Right lobe of liver (tissue), 6 donors: ENCODE measurements around the gene IL19. TPM values are rescaled to one million over a fixed set of nuclear protein-coding genes. Genes with fewer than 3 reads are reported as not detected.

Experiments
- ATAC-seq, 4 donors: fragments of 200-7000 bp; cut with Tn5 transposase; one replicate each; pipeline ENCODE4 v1.9.1; 2020; ENCODE audit warnings: mild to moderate bottlenecking in 4 of 4, moderate library complexity in 4 of 4
- DNase-seq, 3 donors: peaks; one replicate each; pipeline ENCODE4 v3.0.0-alpha.2; 2020
- H3K27ac ChIP-seq, 3 donors: fragments of 200-600 bp; one replicate each; pipeline ENCODE4 v1.8.0; 2022
- H3K27me3 ChIP-seq, 2 donors: fragments of 200-600 bp; one replicate each; pipeline ENCODE4 v1.8.0; 2022
- H3K36me3 ChIP-seq, 4 donors: fragments of 200-600 bp; sonication (generic) in 1 of 4; one replicate each; pipeline versions ENCODE4 v1.5.1 to v1.8.0; 2017 to 2022; ENCODE audit warnings: control low read depth in 1 of 4
- H3K4me1 ChIP-seq, 4 donors: fragments of 200-600 bp; sonication (generic) in 1 of 4; one replicate each; pipeline versions ENCODE4 v1.5.1 to v1.8.0; 2017 to 2022; ENCODE audit warnings: control low read depth in 1 of 4
- H3K4me3 ChIP-seq, 3 donors: fragments of 200-600 bp; one replicate each; pipeline ENCODE4 v1.8.0; 2022
- H3K9me3 ChIP-seq, 4 donors: fragments of 200-600 bp; sonication (generic) in 1 of 4; one replicate each; pipeline versions ENCODE4 v1.5.1 to v1.8.0; 2017 to 2022; ENCODE audit warnings: control low read depth in 1 of 4
- POLR2A ChIP-seq: fragments of 450-650 bp; IDR thresholded peaks from one replicate; pipeline ENCODE4 v1.6.1; 2017; ENCODE audit warnings: antibody characterized with exemption, mild to moderate bottlenecking
- WGBS: methylation state at CpG from one replicate; pipeline ENCODE4 v1.1.6; 2018; ENCODE audit warnings: low coverage, low lambda C conversion rate; ENCODE audit not compliant: insufficient coverage; ENCODE audit errors: missing lambda C conversion rate; 5-methylcytosine and 5-hydroxymethylcytosine counted together
- intact Hi-C, 2 donors: fragments of 100-400 bp; cut with DNase I; formaldehyde crosslinking; loops; one replicate each; pipeline versions ENCODE4 v1.11.2 to v1.14.1; 2022
- total RNA-seq, 6 experiments: library from RNA; depleted of rRNA in 2 of 6; stranded (reverse); fragments of >200 nt in 2 of 6; fragmentation: NEBNext Ultra II Directional in 3 of 6; extraction: Animal tissue kit (Norgen Biotek cat#: 25700) in 3 of 6; gene quantifications; one replicate each; pipeline versions ENCODE4 v1.1.0 to v1.2.4, GENCODE V29; 2016 to 2023
- TF ChIP-seq, protein P1 (sequence below), 4 donors: fragments of 200-600 bp in 3 of 4; fragments of 450-650 bp in 1 of 4; IDR thresholded peaks; one replicate each; pipeline versions ENCODE4 v1.5.1 to v1.8.0; 2016 to 2022; ENCODE audit warnings: antibody characterized with exemption in 4 of 4, mild to moderate bottlenecking in 2 of 4
- donor health status: DM: no; HTN: yes; CAD: no.
- donor health status: DM: no; HTN: no; CAD: no.
- donor health status: DM: no; HTN: no; CAD: no.
- donor health status: DM: no; HTN: yes; CAD: no.
- donor health status: DM: no; HTN: yes; CAD: no.

The IL19 gene
- total RNA-seq, 6 experiments from 2014 or later = not detected

DNA sequence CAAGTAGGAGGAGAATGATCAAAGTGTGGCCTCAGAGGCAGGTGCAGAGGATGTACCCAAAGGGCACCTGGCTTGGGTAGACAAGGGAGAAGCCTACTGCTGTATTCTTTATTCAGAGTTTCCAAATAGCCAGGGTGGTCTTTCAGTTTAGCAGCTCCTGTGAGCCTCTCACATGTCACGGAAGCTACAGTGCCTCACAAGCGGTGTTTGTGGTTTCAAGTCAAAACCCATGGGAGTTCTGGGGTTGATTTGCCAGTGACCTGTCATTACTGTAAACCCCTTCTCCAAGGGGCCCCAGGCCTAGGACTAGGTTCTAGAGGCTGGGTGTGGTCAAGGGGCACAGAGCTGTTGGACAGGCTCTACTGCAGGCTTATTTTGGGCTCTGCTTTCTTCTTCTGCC, 11.9 kb downstream of the IL19 start:
- Histone ChIP-seq H3K27me3 (no peaks in the 10 kb centered on the region), H3K4me1 (no peaks in the 10 kb centered on the region), H3K9me3 (no peaks in the 10 kb centered on the region), H3K27ac (no peak overlapping the region), H3K36me3 (no peaks in the 10 kb centered on the region), H3K4me3 (no peak overlapping the region)
- no peak for DNase-seq
- ATAC-seq = no peak
- no CpG with 5 or more reads among the region's 2 CpGs for WGBS
- TF ChIP-seq, protein P1, sequence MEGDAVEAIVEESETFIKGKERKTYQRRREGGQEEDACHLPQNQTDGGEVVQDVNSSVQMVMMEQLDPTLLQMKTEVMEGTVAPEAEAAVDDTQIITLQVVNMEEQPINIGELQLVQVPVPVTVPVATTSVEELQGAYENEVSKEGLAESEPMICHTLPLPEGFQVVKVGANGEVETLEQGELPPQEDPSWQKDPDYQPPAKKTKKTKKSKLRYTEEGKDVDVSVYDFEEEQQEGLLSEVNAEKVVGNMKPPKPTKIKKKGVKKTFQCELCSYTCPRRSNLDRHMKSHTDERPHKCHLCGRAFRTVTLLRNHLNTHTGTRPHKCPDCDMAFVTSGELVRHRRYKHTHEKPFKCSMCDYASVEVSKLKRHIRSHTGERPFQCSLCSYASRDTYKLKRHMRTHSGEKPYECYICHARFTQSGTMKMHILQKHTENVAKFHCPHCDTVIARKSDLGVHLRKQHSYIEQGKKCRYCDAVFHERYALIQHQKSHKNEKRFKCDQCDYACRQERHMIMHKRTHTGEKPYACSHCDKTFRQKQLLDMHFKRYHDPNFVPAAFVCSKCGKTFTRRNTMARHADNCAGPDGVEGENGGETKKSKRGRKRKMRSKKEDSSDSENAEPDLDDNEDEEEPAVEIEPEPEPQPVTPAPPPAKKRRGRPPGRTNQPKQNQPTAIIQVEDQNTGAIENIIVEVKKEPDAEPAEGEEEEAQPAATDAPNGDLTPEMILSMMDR (IDR thresholded peaks at IDR 0.05) = no peak
- no peak for TF ChIP-seq POLR2A
- intact Hi-C loops = no loop called here

DNA sequence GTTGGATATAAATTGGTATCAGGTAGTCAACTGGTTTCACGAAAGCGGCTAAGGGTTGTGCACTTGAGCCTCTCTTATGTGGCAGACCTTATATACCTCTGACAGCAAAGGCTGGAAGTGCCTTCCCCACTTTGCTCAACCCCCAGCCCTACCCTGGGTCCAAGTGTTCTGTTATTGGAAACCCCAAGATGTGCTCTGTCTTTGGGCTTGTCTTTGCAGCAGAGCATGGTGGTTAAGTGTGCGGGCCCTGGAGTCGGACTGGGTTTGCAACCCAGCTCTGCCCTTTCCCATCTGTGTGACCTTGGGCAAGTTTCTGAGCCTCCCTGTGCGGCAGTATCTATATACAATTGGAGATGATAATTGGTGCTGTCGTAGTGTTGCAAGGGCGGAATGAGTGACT, 12.9 kb downstream of the IL19 start:
- no peaks in the 10 kb centered on the region for H3K9me3 ChIP-seq
- no peak overlapping the region for H3K4me3 ChIP-seq
- intact Hi-C loops = no loop called here
- ATAC-seq = no peak
- no peak for DNase-seq
- no peak overlapping the region for H3K27ac ChIP-seq
- TF ChIP-seq, protein P1 (IDR thresholded peaks at IDR 0.05) = no peak
- no peak for TF ChIP-seq POLR2A
- 82% methylated on average over 2 of the region's 7 CpGs for WGBS
- no peaks in the 10 kb centered on the region for H3K4me1 ChIP-seq
- H3K36me3 ChIP-seq = no peaks in the 10 kb centered on the region
- no peaks in the 10 kb centered on the region for H3K27me3 ChIP-seq

DNA sequence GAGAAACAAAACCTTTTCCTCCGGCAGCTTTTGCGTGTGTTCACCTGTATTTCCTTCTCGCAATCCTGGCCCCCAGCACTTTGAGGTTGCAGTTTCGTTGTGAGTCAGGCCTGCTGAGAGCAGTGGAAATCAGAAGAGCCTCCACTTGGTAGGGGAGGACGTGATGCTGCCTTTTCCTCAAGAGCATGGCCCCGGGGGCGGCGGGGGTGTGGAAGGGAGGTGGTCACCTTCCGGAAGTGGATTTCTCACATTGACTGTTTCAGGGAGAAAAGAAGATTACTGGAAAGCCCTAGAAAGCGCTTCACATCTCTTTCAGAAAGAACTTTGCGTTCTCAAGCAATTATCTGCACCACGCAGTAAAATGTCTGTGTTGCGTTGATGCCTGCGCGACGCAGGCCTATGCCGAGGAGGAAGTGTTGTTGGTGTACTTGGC, 13.9 kb downstream of the IL19 start:
- ATAC-seq (peak in 1 of 4 donors; percentile 36), DNase-seq (no peak)
- no peak overlapping the region for H3K4me3 ChIP-seq
- TF ChIP-seq POLR2A = no peak
- TF ChIP-seq, protein P1 (IDR thresholded peaks at IDR 0.05) = no peak
- H3K4me1 ChIP-seq = no peaks in the 10 kb centered on the region
- no peak overlapping the region for H3K27ac ChIP-seq
- WGBS = 82% methylated on average over 17 of the region's 17 CpGs
- intact Hi-C loops = no loop called here
- H3K9me3 ChIP-seq = no peaks in the 10 kb centered on the region
- H3K27me3 ChIP-seq = no peaks in the 10 kb centered on the region
- no peaks in the 10 kb centered on the region for H3K36me3 ChIP-seq

DNA sequence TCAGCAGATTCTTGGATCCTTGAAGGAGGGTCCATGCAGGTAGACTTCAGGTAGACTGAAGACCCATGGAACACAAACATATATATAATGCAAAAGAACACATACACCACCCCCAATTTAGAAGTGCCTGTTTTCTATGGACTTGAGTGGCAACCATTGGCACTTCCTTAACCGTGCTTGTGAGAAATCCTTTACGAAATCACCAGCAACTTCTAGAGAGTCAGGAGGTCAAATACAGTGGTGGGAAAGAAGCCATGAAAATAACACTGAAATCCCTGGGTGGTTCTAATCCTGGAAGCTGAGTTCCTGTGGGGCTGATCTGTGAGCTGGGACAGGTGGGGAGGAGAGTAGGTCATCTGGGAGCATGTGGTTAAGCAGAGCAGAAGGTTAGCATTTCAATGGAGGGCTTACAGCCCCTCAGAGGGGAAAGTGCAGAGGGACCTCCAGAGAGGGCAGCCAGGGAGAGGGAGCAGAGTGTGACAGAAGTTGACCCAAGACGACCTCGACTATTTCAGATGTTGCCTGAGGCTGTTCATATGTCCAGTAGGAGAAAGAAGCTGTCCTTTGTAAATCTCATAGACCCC, 14.7 kb downstream of the IL19 start:
- 61% methylated on average over 4 of the region's 4 CpGs for WGBS
- Histone ChIP-seq H3K27ac (no peak overlapping the region), H3K36me3 (no peaks in the 10 kb centered on the region), H3K9me3 (no peaks in the 10 kb centered on the region), H3K4me3 (no peak overlapping the region), H3K27me3 (no peaks in the 10 kb centered on the region), H3K4me1 (no peaks in the 10 kb centered on the region)
- no peak for DNase-seq
- TF ChIP-seq POLR2A = no peak
- TF ChIP-seq, protein P1 (IDR thresholded peaks at IDR 0.05) = no peak
- ATAC-seq = peak in 1 of 4 donors; percentile 12
- intact Hi-C loops = no loop called here
